ENCODE measurements around the gene LCE2B. TPM values are rescaled to one million over a fixed set of nuclear protein-coding genes. Genes with fewer than 3 reads are reported as not detected.

Gene LCE2B, protein sequence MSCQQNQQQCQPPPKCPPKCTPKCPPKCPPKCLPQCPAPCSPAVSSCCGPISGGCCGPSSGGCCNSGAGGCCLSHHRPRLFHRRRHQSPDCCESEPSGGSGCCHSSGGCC
- not detected in 2 replicates for total RNA-seq (ENCODE audit: low replicate concordance)

DNA sequence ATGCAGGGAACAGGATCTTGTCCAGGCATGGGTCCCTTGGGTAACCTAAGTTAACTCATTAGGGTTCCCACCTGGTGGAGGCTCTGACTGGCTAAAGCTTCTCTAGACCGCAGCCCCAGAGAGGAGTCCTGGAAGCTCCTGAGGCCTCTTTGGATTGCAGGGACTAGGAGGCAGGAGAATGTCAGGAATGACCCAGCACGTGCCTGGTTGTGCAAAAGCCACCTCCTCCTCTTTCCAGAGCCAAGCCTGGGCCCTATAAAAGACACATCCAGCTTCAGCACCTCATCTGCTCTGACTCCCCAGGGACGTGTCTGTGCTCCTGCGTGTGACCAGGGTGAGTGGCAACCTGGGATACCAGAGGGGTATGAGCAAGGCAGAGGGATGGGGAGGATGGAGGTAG is at the start of gene LCE2B:
Gene LCE2B (plus strand): TSS at position 301 of the 400 bp plus-strand sequence. CDS start 721 bp downstream, outside the sequence.

DNA sequence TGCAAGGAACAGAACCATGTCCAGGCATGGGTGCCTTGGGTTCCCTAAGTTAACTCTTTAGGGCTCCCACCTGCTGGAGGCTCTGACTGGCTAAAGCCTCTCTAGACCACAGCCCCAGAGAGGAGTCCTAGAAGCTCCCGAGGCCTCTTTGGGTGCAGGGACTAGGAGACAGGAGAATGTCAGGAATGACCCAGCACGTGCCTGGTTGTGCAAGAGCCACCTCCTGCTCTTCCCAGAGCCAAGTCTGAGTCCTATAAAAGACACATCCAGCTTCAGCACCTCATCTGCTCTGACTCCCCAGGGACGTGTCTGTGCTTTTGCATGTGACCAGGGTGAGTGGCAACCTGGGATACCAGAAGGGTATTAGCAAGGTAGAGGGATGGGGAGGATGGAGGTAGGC is 22.8 kb upstream of the LCE2B start, which contains the start of gene LCE2D:
Gene LCE2D (plus strand): TSS at position 283 of the 400 bp plus-strand sequence. CDS start 726 bp downstream, outside the sequence.

DNA sequence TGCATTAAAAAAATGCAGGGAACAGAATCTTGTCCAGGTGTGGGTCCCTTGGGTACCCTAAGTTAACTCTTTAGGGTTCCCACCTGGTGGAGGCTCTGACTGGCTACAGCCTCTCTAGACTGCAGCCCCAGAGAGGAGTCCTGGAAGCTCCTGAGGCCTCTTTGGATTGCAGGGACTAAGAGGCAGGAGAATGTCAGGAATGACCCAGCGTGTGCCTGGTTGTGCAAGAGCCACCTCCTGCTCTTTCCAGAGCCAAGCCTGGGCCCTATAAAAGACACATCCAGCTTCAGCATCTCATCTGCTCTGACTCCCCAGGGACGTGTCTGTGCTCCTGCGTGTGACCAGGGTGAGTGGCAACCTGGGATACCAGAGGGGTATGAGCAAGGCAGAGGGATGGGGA is 10.9 kb upstream of the LCE2B start, which contains the start of gene LCE2C:
Gene LCE2C (plus strand): TSS at position 297 of the 400 bp plus-strand sequence. CDS start 737 bp downstream, outside the sequence.

DNA sequence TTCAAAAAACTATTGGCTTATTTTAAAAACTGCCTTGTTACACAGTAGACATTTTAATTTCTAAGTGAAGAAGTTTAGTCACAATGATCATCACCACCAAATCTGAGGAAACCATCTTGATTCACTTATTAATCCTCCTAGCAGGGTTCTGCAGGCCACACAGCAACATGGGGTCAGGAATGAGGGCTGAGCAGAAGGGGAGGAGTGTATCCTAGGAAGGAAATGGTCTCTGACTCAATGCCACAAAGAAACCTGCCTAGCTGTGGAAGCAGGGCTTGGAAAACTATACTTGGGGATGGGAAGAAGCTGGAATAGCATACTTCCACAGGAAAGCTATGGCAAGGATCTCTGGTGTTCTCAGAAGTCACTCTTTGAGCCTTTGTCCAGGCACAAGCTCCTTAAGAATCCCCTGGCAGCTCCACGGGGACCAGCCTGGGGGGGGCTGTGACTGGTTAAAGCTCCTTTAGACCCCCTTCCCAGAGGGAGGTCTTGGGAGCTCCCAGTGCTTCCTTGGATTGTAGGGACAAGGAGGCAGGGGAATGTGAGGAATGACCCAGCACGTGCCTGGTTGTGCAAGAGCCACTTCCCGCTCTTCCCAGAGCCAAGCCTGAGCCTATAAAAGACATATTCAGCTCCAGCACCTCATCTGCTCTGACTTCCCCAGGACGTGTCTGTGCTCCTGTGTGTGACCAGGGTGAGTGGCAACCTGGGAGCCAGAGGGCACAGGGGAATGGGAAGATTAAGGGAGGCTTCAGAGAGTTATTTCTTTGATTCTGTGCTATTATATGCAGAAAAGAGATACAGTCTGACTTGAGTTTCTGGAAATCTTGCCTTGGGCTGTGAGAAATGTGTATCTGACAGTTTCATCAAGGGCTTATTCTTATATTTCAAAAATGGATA is 12.0 kb downstream of the LCE2B start, which contains the start of gene LCE2A:
Gene LCE2A (plus strand): TSS at position 645 of the 900 bp plus-strand sequence. CDS start 557 bp downstream, outside the sequence.

DNA sequence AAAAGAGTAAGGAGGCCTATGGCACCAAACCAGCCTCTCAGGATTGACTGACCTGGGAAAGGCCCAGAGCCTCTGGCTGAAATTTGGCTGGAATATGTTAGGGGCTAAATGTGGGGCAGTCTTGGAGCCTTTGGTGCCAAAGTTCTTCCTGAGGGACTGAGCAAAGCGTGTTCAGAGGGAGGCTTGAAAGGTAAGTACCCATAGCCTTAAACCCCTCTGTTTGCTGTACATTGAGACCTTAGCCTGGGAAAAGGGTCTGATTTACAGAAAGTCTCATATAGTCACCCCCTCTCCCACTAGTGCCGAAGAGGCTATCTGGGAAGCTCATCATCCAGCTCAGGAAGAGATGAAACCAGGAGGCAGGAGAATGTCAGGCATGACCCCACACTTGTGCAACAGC is 21.9 kb downstream of the LCE2B start, which contains the start of gene LCE4A:
Gene LCE4A (plus strand): TSS at position 301 of the 400 bp plus-strand sequence. CDS start 916 bp downstream, outside the sequence.

Other genes starting within 250 kb of the LCE2B start
- not detected in 2 replicates for gene LCE5A, start 175.3 kb upstream of the LCE2B start, total RNA-seq (ENCODE audit: low replicate concordance)
- gene CRCT1, start 171.6 kb upstream of the LCE2B start, total RNA-seq (ENCODE audit: low replicate concordance): not detected in 2 replicates
- gene LCE3E, start 119.3 kb upstream of the LCE2B start, total RNA-seq (ENCODE audit: low replicate concordance): not detected in 2 replicates
- gene LCE3D, start 105.6 kb upstream of the LCE2B start, total RNA-seq (ENCODE audit: low replicate concordance): not detected in 2 replicates
- not detected in 2 replicates for gene LCE3C, start 85.9 kb upstream of the LCE2B start, total RNA-seq (ENCODE audit: low replicate concordance)
- gene LCE3B, start 72.3 kb upstream of the LCE2B start, total RNA-seq (ENCODE audit: low replicate concordance): not detected in 2 replicates
- gene LCE3A, start 63.0 kb upstream of the LCE2B start, total RNA-seq (ENCODE audit: low replicate concordance): not detected in 2 replicates
- not detected in 2 replicates for gene LCE2D, start 22.7 kb upstream of the LCE2B start, total RNA-seq (ENCODE audit: low replicate concordance)
- not detected in 2 replicates for gene LCE2C, start 10.8 kb upstream of the LCE2B start, total RNA-seq (ENCODE audit: low replicate concordance)
- gene LCE2A, start 12.2 kb downstream of the LCE2B start, total RNA-seq (ENCODE audit: low replicate concordance): not detected in 2 replicates
- gene LCE4A, start 22.0 kb downstream of the LCE2B start, total RNA-seq (ENCODE audit: low replicate concordance): not detected in 2 replicates
- gene KPRP, start 71.9 kb downstream of the LCE2B start, total RNA-seq (ENCODE audit: low replicate concordance): not detected in 2 replicates
- not detected in 2 replicates for gene LCE1F, start 89.0 kb downstream of the LCE2B start, total RNA-seq (ENCODE audit: low replicate concordance)
- not detected in 2 replicates for gene LCE1E, start 100.1 kb downstream of the LCE2B start, total RNA-seq (ENCODE audit: low replicate concordance)
- gene LCE1D, start 110.6 kb downstream of the LCE2B start, total RNA-seq (ENCODE audit: low replicate concordance): not detected in 2 replicates
- gene LCE1C, start 120.5 kb downstream of the LCE2B start, total RNA-seq (ENCODE audit: low replicate concordance): not detected in 2 replicates
- gene LCE1B, start 125.8 kb downstream of the LCE2B start, total RNA-seq (ENCODE audit: low replicate concordance): not detected in 2 replicates
- not detected in 2 replicates for gene LCE1A, start 141.3 kb downstream of the LCE2B start, total RNA-seq (ENCODE audit: low replicate concordance)
- not detected in 2 replicates for gene LCE6A, start 156.7 kb downstream of the LCE2B start, total RNA-seq (ENCODE audit: low replicate concordance)
- not detected in 2 replicates for gene LCE7A, start 173.9 kb downstream of the LCE2B start, total RNA-seq (ENCODE audit: low replicate concordance)
- gene SMCP, start 192.2 kb downstream of the LCE2B start, total RNA-seq (ENCODE audit: low replicate concordance): 0.35 TPM in 1 of 2 replicates, not detected in the other
- not detected in 2 replicates for gene IVL, start 222.4 kb downstream of the LCE2B start, total RNA-seq (ENCODE audit: low replicate concordance)